Ishikawa (cell line): ENCODE results near the gene CABP1.

ENCODE experiments used
- CEBPB ChIP-seq: IDR thresholded peaks from 2 replicates; pipeline ENCODE4 v1.6.1; 2012
- CREB1 ChIP-seq: IDR thresholded peaks from 2 replicates; pipeline ENCODE4 v1.6.1; 2012; ENCODE audit warnings: low read depth
- EGR1 ChIP-seq: IDR thresholded peaks from 2 replicates; pipeline ENCODE4 v1.6.1; 2012
- RAD21 ChIP-seq: IDR thresholded peaks from 2 replicates; pipeline ENCODE4 v1.6.1; 2012; ENCODE audit warnings: low read depth
- TCF12 ChIP-seq: IDR thresholded peaks from 2 replicates; pipeline ENCODE4 v1.6.1; 2012; ENCODE audit warnings: low read depth
- TEAD4 ChIP-seq: IDR thresholded peaks from 2 replicates; pipeline ENCODE4 v1.6.1; 2012
- YY1 ChIP-seq: IDR thresholded peaks from 2 replicates; pipeline ENCODE4 v1.6.1; 2012; ENCODE audit warnings: low read depth
- ZBTB7A ChIP-seq: IDR thresholded peaks from 2 replicates; pipeline ENCODE4 v1.6.1; 2012; ENCODE audit warnings: low read depth

DNA sequence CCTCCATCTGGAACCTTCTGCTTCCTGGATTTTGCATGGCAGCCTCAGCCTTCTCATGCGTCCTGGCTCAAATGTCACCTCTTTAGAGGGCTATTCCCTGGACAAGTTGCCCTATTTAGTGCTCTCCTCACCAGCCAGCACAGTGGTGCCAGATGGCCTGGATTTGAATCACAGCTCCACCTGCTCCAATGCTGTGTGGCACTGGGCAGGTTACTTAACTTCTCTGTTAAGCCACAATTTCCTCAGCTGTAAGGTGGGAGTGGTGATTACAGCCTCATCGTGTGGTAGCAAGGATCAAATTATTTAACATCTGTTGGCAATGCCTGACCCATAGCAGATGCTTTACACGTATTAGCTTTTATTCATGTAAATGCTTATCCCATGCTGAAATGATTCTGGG, 42.6 kb upstream of the CABP1 start:
- TF ChIP-seq TEAD4: no peak
- no peak for TF ChIP-seq YY1
- TF ChIP-seq TCF12: no peak
- TF ChIP-seq CEBPB: no peak
- no peak for TF ChIP-seq CREB1
- TF ChIP-seq RAD21: no peak
- no peak for TF ChIP-seq ZBTB7A
- TF ChIP-seq EGR1: no peak
